Stimulated activated naive CD4-positive, alpha-beta T cell (primary cell): ENCODE results near the gene ZNF639.
"Not testable (repeated sequence)": the region's sequence is repeated elsewhere in the genome, so short reads cannot be mapped to it uniquely, and the experiment has no call there.

Experiments used
- DNase-seq, 6 experiments: peaks; one replicate each; lab custom pipeline; 2025; lab: John Stamatoyannopoulos, UW

ZNF639 gene

GRCh38 chr3:179322286-179323196 lies at the start of gene ZNF639:
ZNF639 (plus strand) TSS chr3:179323031; CDS start chr3:179328294, 5,263 bp downstream.
- DNase-seq = peak; percentile 71 to 85 (median 80)

GRCh38 chr3:179274434-179274833 lies 48.4 kb upstream of the ZNF639 start:
- not testable (repeated sequence) for DNase-seq

- no peak for DNase-seq
Measured at GRCh38 chr3:179276001-179276400, 46.8 kb upstream of the ZNF639 start.

- DNase-seq = no peak
Measured at GRCh38 chr3:179276743-179277142, 46.1 kb upstream of the ZNF639 start.

- DNase-seq = no peak
Measured at GRCh38 chr3:179278151-179278550, 44.7 kb upstream of the ZNF639 start.

- no peak for DNase-seq
Measured at GRCh38 chr3:179278932-179279693, 43.7 kb upstream of the ZNF639 start.

GRCh38 chr3:179279837-179280236 lies 43.0 kb upstream of the ZNF639 start:
- DNase-seq = no peak

- no peak for DNase-seq
Measured at GRCh38 chr3:179281825-179282224, 41.0 kb upstream of the ZNF639 start.

GRCh38 chr3:179286331-179286730 lies 36.5 kb upstream of the ZNF639 start:
- no peak for DNase-seq

- DNase-seq = no peak
Measured at GRCh38 chr3:179288845-179289244, 34.0 kb upstream of the ZNF639 start.

- DNase-seq = no peak
Measured at GRCh38 chr3:179289295-179289694, 33.5 kb upstream of the ZNF639 start.

- no peak for DNase-seq
Measured at GRCh38 chr3:179292450-179292849, 30.4 kb upstream of the ZNF639 start.

- DNase-seq = no peak
Measured at GRCh38 chr3:179297971-179298725, 24.7 kb upstream of the ZNF639 start.

GRCh38 chr3:179299316-179299715 lies 23.5 kb upstream of the ZNF639 start:
- no peak for DNase-seq

GRCh38 chr3:179299999-179300613 lies 22.7 kb upstream of the ZNF639 start:
- no peak for DNase-seq

GRCh38 chr3:179301645-179302044 lies 21.2 kb upstream of the ZNF639 start:
- no peak for DNase-seq

GRCh38 chr3:179302111-179302510 lies 20.7 kb upstream of the ZNF639 start:
- DNase-seq = no peak

GRCh38 chr3:179304605-179305004 lies 18.2 kb upstream of the ZNF639 start:
- no peak for DNase-seq

GRCh38 chr3:179307362-179307761 lies 15.5 kb upstream of the ZNF639 start:
- not testable (repeated sequence) for DNase-seq

- no peak for DNase-seq
Measured at GRCh38 chr3:179308001-179308400, 14.8 kb upstream of the ZNF639 start.

GRCh38 chr3:179309225-179310078 lies 13.4 kb upstream of the ZNF639 start:
- no peak for DNase-seq
